ENCODE measurements around the gene VPS37B. TPM values are rescaled to one million over a fixed set of nuclear protein-coding genes. Genes with fewer than 3 reads are reported as not detected.
A peak's percentile ranks its signal among the peaks of the same experiment; 100 is the strongest.

Gene VPS37B
- total RNA-seq, 1 donor from 2014 or later = 83.9 TPM

DNA sequence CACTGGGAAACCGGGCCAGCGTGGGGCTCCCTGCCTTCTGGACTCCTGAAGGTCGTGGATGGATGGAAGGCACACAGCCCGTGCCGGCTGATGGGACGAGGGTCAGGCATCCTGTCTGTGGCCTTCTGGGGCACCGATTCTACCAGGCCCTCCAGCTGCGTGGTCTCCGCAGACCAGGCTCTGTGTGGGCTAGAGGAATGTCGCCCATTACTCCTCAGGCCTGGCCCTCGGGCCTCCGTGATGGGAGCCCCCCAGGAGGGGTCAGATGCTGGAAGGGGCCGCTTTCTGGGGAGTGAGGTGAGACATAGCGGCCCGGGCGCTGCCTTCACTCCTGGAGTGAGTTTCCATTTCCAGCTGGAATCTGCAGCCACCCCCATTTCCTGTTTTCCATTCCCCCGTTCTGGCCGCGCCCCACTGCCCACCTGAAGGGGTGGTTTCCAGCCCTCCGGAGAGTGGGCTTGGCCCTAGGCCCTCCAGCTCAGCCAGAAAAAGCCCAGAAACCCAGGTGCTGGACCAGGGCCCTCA lies 33.8 kb downstream of the VPS37B start:
- no peak overlapping the region for H3K4me3 ChIP-seq (ENCODE audit: low read depth, low read length)
- TF ChIP-seq, protein P1, sequence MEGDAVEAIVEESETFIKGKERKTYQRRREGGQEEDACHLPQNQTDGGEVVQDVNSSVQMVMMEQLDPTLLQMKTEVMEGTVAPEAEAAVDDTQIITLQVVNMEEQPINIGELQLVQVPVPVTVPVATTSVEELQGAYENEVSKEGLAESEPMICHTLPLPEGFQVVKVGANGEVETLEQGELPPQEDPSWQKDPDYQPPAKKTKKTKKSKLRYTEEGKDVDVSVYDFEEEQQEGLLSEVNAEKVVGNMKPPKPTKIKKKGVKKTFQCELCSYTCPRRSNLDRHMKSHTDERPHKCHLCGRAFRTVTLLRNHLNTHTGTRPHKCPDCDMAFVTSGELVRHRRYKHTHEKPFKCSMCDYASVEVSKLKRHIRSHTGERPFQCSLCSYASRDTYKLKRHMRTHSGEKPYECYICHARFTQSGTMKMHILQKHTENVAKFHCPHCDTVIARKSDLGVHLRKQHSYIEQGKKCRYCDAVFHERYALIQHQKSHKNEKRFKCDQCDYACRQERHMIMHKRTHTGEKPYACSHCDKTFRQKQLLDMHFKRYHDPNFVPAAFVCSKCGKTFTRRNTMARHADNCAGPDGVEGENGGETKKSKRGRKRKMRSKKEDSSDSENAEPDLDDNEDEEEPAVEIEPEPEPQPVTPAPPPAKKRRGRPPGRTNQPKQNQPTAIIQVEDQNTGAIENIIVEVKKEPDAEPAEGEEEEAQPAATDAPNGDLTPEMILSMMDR (IDR thresholded peaks at IDR 0.05; ENCODE audit: insufficient read depth, low read length, poor library complexity, severe bottlenecking) = no peak
- H3K36me3 ChIP-seq (ENCODE audit: control insufficient read depth, insufficient read depth, low read length) = peaks cover 1% of the 10 kb centered on the region
- DNase-seq (ENCODE audit: low read depth) = no peak
- H3K27me3 ChIP-seq (ENCODE audit: control insufficient read depth, insufficient read depth, low read length) = no peaks in the 10 kb centered on the region

DNA sequence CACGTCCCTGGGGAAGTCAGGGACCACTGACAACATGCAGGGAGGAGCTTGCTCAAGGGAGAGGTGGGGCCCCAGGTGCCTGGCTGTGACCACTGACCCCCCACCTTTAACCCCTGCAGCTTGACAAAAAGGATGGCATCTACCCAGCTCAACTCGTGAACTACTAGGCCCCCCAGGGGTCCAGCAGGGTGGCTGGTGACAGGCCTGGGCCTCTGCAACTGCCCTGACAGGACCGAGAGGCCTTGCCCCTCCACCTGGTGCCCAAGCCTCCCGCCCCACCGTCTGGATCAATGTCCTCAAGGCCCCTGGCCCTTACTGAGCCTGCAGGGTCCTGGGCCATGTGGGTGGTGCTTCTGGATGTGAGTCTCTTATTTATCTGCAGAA lies 34.3 kb downstream of the VPS37B start:
- Histone ChIP-seq H3K27me3 (ENCODE audit: control insufficient read depth, insufficient read depth, low read length) (no peaks in the 10 kb centered on the region), H3K4me3 (ENCODE audit: low read depth, low read length) (no peak overlapping the region), H3K36me3 (ENCODE audit: control insufficient read depth, insufficient read depth, low read length) (peaks cover 1% of the 10 kb centered on the region)
- no peak for DNase-seq (ENCODE audit: low read depth)
- TF ChIP-seq, protein P1 (IDR thresholded peaks at IDR 0.05; ENCODE audit: insufficient read depth, low read length, poor library complexity, severe bottlenecking) = no peak

DNA sequence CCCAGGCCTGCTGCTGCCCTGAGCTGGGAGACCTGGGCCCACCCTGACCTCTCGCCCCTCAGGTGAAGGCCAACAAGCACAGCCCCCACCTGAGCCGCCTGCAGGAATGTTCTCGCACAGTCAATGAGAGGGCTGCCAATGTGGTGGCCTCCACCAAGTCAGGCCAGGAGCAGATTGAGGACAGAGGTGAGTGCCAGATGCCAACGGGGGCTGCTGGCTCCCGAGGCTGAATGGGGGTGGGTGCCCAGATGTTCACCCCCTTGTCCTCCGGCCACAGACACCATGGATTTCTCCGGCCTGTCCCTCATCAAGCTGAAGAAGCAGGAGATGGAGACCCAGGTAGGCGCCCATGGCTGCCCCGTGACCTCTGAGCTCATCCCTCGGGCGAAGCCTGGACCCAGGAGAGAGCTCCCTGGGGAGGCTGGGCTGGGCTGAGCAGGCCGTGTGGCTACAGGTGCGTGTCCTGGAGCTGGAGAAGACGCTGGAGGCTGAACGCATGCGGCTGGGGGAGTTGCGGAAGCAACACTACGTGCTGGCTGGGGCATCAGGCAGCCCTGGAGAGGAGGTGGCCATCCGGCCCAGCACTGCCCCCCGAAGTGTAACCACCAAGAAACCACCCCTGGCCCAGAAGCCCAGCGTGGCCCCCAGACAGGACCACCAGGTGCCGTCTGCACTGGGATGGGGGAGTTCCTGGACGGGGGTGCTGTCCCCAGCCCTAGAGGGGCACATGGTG lies 34.9 kb downstream of the VPS37B start:
- peaks cover 1% of the 10 kb centered on the region for H3K36me3 ChIP-seq (ENCODE audit: control insufficient read depth, insufficient read depth, low read length)

GRCh38 chr12:122860040-122860853 lies 35.7 kb downstream of the VPS37B start:
- no peak overlapping the region for H3K4me3 ChIP-seq (ENCODE audit: low read depth, low read length)

More for the DNA sequence above, 34.9 kb downstream of the VPS37B start:
- Histone ChIP-seq H3K27me3 (ENCODE audit: control insufficient read depth, insufficient read depth, low read length) (no peaks in the 10 kb centered on the region), H3K4me3 (ENCODE audit: low read depth, low read length) (no peak overlapping the region)
- no peak for DNase-seq (ENCODE audit: low read depth)
- TF ChIP-seq, protein P1 (IDR thresholded peaks at IDR 0.05; ENCODE audit: insufficient read depth, low read length, poor library complexity, severe bottlenecking) = no peak

DNA sequence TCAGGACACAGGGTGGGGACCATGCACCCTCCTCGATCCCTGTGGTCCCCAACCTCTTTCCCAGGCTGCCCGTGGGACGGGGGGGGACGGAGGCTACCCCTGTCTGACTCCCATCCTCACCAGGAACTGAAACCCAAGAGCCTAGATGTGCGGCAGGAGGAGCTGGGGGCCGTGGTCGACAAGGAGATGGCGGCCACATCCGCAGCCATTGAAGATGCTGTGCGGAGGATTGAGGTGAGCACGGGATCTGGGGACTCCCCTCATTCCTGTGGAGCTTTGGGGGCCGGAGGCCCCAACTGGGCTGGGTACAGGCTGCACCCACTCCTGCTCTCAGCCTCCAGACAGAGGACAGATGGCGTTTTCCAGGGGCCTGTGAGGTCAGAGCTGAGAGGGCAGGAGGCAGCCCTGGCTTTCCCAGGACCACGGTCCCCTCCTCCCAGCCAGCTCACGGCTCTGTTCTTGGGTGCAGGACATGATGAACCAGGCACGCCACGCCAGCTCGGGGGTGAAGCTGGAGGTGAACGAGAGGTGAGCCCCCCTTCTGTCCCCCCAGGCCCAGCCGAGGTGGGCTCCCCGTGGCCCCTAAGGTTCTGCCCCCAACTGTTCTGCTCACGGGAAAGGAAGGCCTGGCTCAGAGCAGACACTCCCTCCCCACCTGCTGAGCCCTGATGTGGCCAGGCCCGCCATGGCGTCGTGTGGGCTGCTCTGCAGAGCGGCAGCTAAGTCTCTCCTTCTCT lies 36.5 kb downstream of the VPS37B start:
- Histone ChIP-seq H3K27me3 (ENCODE audit: control insufficient read depth, insufficient read depth, low read length) (no peaks in the 10 kb centered on the region), H3K36me3 (ENCODE audit: control insufficient read depth, insufficient read depth, low read length) (no peaks in the 10 kb centered on the region), H3K4me3 (ENCODE audit: low read depth, low read length) (no peak overlapping the region)
- TF ChIP-seq, protein P1 (IDR thresholded peaks at IDR 0.05; ENCODE audit: insufficient read depth, low read length, poor library complexity, severe bottlenecking) = no peak
- no peak for DNase-seq (ENCODE audit: low read depth)

More at GRCh38 chr12:122860040-122860853, 35.7 kb downstream of the VPS37B start:
- H3K27me3 ChIP-seq (ENCODE audit: control insufficient read depth, insufficient read depth, low read length) = no peaks in the 10 kb centered on the region
- no peak for DNase-seq (ENCODE audit: low read depth)
- H3K36me3 ChIP-seq (ENCODE audit: control insufficient read depth, insufficient read depth, low read length) = no peaks in the 10 kb centered on the region
- TF ChIP-seq, protein P1 (IDR thresholded peaks at IDR 0.05; ENCODE audit: insufficient read depth, low read length, poor library complexity, severe bottlenecking) = peak; percentile 88

Data from kidney epithelial cell (primary cell).